GM10248 (cell line): ENCODE results near the gene CDKL5.

Experiments
- CTCF ChIA-PET: fragments of 300-600 bp; sonication (Branson Sonifier 250); formaldehyde crosslinking; extraction: SDS; loops from one replicate; lab custom pipeline; 2021; ENCODE audit warnings: antibody characterized with exemption; lab: Yijun Ruan, JAX
- POLR2A ChIA-PET: fragments of 350-650 bp; sonication (Branson Sonifier 250); formaldehyde crosslinking; extraction: SDS; loops from one replicate; lab custom pipeline; 2020; ENCODE audit warnings: antibody characterized with exemption; lab: Yijun Ruan, JAX
- DNase-seq: peaks from one replicate; pipeline ENCODE4 v3.0.0; 2012; ENCODE audit errors: extremely low spot score
- CTCF ChIP-seq: IDR thresholded peaks from 2 replicates; pipeline ENCODE4 v1.5.1; 2012; ENCODE audit warnings: mild to moderate bottlenecking, low read depth; ENCODE audit errors: extremely low read depth, missing control alignments, control extremely low read depth

Gene CDKL5

GRCh38 chrX:18448416-18448815 is 23.0 kb downstream of the CDKL5 start:
- POLR2A ChIA-PET, result no interaction called here
- DNase-seq, result no peak
- CTCF ChIA-PET, result no interaction called here
- TF ChIP-seq CTCF, result no peak

- POLR2A ChIA-PET, result no interaction called here
- CTCF ChIA-PET, result no interaction called here
- no peak for TF ChIP-seq CTCF
- no peak for DNase-seq
Observed at GRCh38 chrX:18449236-18449635, 23.8 kb downstream of the CDKL5 start.

- ChIA-PET CTCF (no interaction called here), POLR2A (no interaction called here)
- no peak for DNase-seq
- TF ChIP-seq CTCF, result no peak
Observed at GRCh38 chrX:18455384-18455783, 30.0 kb downstream of the CDKL5 start.

GRCh38 chrX:18457000-18457399 is 31.6 kb downstream of the CDKL5 start:
- DNase-seq, result no peak
- ChIA-PET CTCF (no interaction called here), POLR2A (no interaction called here)
- TF ChIP-seq CTCF, result no peak

GRCh38 chrX:18461431-18461830 is 36.0 kb downstream of the CDKL5 start:
- ChIA-PET POLR2A (no interaction called here), CTCF (no interaction called here)
- no peak for DNase-seq
- TF ChIP-seq CTCF, result no peak

- no peak for TF ChIP-seq CTCF
- POLR2A ChIA-PET, result no interaction called here
- no peak for DNase-seq
- CTCF ChIA-PET, result no interaction called here
Observed at GRCh38 chrX:18464499-18464898, 39.1 kb downstream of the CDKL5 start.

GRCh38 chrX:18465051-18465450 is 39.6 kb downstream of the CDKL5 start:
- ChIA-PET POLR2A (no interaction called here), CTCF (no interaction called here)
- TF ChIP-seq CTCF, result no peak
- DNase-seq, result no peak
